GF-D8 (cell line): ENCODE measurements around the gene TFDP1.

Source experiments
- DNase-seq: peaks from one replicate; lab custom pipeline; 2025; lab: John Stamatoyannopoulos, UW

TFDP1 gene

GRCh38 chr13:113633485-113633873 lies 48.9 kb downstream of the TFDP1 start:
- no peak for DNase-seq

- no peak for DNase-seq
Measured at GRCh38 chr13:113634279-113635047, 49.9 kb downstream of the TFDP1 start.

- no peak for DNase-seq
Measured at GRCh38 chr13:113635048-113635420, 50.5 kb downstream of the TFDP1 start.

- no peak for DNase-seq
Measured at GRCh38 chr13:113635709-113636108, 51.2 kb downstream of the TFDP1 start.

- DNase-seq, result no peak
Measured at GRCh38 chr13:113636266-113636963, 51.9 kb downstream of the TFDP1 start.

GRCh38 chr13:113637262-113638160 lies 53.0 kb downstream of the TFDP1 start:
- DNase-seq, result no peak

- no peak for DNase-seq
Measured at GRCh38 chr13:113638173-113638746, 53.7 kb downstream of the TFDP1 start.

- no peak for DNase-seq
Measured at GRCh38 chr13:113638806-113639205, 54.3 kb downstream of the TFDP1 start.

GRCh38 chr13:113639616-113640262 lies 55.2 kb downstream of the TFDP1 start:
- DNase-seq, result no peak

- no peak for DNase-seq
Measured at GRCh38 chr13:113641426-113641825, 56.9 kb downstream of the TFDP1 start.

GRCh38 chr13:113642563-113642962 lies 58.0 kb downstream of the TFDP1 start:
- no peak for DNase-seq

- no peak for DNase-seq
Measured at GRCh38 chr13:113643593-113643992, 59.0 kb downstream of the TFDP1 start.

GRCh38 chr13:113644800-113645199 lies 60.2 kb downstream of the TFDP1 start:
- no peak for DNase-seq

- DNase-seq, result no peak
Measured at GRCh38 chr13:113645329-113645728, 60.8 kb downstream of the TFDP1 start.

GRCh38 chr13:113646376-113646775 lies 61.8 kb downstream of the TFDP1 start:
- DNase-seq, result no peak

GRCh38 chr13:113646921-113647340 lies 62.4 kb downstream of the TFDP1 start:
- no peak for DNase-seq

- peak; percentile 19 for DNase-seq
Measured at GRCh38 chr13:113647351-113648215, 63.0 kb downstream of the TFDP1 start.

- no peak for DNase-seq
Measured at GRCh38 chr13:113648216-113648610, 63.7 kb downstream of the TFDP1 start.

GRCh38 chr13:113649212-113649611 lies 64.7 kb downstream of the TFDP1 start:
- no peak for DNase-seq

GRCh38 chr13:113650275-113650674 lies 65.7 kb downstream of the TFDP1 start:
- no peak for DNase-seq

GRCh38 chr13:113650731-113651148 lies 66.2 kb downstream of the TFDP1 start:
- no peak for DNase-seq
